GM12873 (cell line): Measurements from ENCODE around the gene YRDC.

Source experiments
- CTCF ChIP-seq: IDR thresholded peaks from 2 replicates; pipeline ENCODE4 v1.5.1; 2012; ENCODE audit warnings: low read depth, mild to moderate bottlenecking, moderate library complexity, low read length, control low read depth; ENCODE audit not compliant: insufficient read depth; ENCODE audit errors: missing control alignments

YRDC gene

GRCh38 chr1:37807220-37807554 lies 821 bp downstream of the YRDC start:
- no peak for TF ChIP-seq CTCF

- TF ChIP-seq CTCF: no peak
These were observed 5.6 kb downstream of the YRDC start for GRCh38 chr1:37802439-37802838.

- TF ChIP-seq CTCF: no peak
These were observed 10.2 kb downstream of the YRDC start for GRCh38 chr1:37797750-37798345.

GRCh38 chr1:37795340-37796125 lies 12.5 kb downstream of the YRDC start:
- no peak for TF ChIP-seq CTCF

DNA sequence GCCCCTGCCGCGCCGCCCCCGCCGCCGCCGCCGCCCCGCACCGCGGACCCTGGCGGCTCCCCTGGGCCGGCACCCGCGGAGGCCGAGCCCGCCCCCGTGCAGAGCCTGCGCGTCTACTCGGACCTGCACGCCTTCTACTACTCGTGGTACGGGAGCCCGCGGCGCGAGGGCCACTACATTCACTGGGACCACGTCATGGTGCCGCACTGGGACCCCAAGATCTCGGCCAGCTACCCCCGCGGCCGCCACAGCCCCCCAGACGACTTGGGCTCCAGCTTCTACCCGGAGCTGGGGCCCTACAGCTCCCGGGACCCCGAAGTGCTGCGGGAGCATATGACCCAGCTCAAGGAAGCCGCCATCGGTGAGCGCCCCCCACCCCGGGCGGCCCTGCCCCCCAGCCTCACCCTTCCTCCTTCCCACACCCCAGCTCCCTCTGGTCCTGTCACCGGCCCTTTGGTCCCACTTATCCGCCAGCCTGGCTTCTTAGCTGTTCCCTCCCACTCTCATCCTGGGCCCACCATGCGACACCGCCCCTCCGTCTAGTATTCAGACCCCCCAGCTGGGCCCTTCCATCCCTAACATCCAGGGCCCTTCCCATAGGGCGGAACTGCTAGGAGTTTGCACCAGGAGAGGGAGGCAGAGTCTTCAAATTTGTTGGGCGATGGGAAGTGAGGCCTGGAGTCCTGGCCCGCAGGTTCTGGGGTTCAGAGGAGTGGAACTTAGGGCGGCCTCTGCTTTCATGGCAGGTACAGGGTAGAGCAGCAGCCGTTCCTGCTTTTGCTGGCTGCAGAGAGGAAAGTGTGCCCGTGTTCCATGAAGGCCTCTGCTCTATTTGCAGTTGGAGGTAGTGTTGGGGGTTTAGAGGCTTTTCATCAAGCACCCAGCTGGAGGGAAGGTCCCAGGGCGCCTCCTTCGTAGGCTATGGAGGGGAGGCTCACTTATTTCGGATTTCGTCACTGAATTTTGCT lies 13.4 kb downstream of the YRDC start:
- TF ChIP-seq CTCF: no peak

DNA sequence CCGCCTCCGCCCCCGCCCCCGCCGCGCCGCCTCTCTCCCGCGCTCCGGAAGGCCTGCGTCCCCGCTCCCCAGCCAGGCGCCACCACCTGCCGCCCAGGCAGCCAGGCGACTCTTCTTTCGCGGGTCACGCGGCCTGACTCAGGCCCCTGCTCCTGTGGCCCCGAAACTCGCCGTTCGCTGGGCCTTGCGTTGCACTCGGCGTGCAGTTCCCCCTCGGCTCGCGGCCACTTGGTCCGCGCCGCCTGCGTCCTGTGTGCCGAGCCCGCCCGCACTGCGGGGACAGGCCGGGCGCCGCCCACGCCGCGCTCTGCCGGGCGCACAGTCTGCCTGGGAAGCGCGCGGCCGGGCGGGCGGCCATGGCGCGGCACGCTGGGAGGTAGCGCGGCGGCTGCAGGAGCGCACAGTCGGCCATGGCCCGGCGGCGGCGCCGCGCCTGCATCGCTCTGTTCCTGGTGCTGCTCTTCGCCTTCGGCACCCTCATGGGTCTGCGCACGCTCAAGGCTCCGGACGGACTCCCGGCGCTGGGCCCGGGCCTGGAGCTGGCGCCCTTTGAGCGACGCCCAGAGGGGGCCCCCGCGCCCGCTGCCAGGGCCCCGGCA lies 14.1 kb downstream of the YRDC start, which contains the start of gene MANEAL:
MANEAL (plus strand) TSS at position 75 of the 599 bp plus-strand sequence; CDS start at position 411, 336 bp downstream.
- TF ChIP-seq CTCF: no peak
